Tongue (tissue), 2 donors: ENCODE data around the gene PLEKHG3. TPM values are rescaled to one million over a fixed set of nuclear protein-coding genes. Genes with fewer than 3 reads are reported as not detected.
"Not testable (repeated sequence)": the region's sequence is repeated elsewhere in the genome, so short reads cannot be mapped to it uniquely, and the experiment has no call there.

Experiments used
- DNase-seq: peaks from one replicate; pipeline ENCODE4 v3.0.0-alpha.2; 2015
- total RNA-seq: library from RNA; depleted of rRNA; stranded (reverse); fragments of >200 nt; gene quantifications from one replicate; pipeline ENCODE4 v1.2.3, GENCODE V29; 2014

The PLEKHG3 gene
- total RNA-seq, result 38.0 TPM

DNA sequence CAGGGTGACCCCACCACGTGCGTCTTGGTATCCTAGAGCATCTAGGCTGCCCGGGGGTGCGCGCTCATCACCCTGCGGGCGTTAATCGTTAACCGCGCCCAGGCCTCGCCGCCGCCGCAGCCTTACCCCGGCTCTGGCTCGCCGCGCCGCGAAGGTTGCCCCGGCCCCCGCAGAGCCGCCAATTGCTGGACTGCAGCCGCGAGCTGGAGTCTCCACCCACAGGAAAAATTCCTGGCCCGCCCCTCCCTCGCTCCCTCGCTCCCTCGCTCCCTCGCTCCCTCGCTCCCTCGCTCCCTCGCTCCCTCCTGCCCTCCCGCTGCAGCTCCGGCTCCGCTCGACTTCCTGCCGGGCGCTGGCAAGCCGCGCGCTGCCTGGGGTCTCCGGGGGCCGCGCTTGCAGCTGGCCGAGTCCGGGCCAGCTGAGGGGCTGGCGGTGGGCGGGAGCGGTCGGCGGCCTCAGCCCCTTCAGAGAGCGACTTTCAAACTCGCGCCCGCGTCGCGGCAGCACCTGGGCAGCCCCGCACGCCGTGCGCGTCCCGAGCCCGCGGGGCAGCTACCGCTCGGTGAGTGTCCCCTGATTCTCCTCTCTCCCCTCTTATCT is at the start of gene PLEKHG3:
Gene PLEKHG3 (plus strand): TSS at position 282 of the 600 bp plus-strand sequence. CDS start 23,208 bp downstream, outside the sequence.
- peak; percentile 90 for DNase-seq

DNA sequence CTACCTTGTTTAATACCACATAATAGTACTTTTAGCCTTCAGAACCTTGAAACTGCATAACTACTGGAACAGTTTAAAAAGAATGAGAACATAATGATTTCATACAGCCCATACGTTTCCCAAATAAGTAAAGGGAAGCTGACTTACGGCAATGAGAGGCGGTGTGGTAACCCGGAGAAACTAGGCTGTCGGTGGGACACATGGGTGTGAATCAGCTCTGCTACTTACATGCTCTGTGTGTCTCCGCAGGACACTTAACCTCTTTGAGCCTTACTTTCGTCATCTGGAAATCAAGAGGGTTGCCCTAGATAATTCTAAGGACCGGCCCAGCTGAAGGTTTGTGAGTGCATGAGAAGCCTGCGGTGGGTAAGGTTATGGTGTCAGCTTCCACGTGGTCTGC is 49.3 kb upstream of the PLEKHG3 start:
- no peak for DNase-seq

DNA sequence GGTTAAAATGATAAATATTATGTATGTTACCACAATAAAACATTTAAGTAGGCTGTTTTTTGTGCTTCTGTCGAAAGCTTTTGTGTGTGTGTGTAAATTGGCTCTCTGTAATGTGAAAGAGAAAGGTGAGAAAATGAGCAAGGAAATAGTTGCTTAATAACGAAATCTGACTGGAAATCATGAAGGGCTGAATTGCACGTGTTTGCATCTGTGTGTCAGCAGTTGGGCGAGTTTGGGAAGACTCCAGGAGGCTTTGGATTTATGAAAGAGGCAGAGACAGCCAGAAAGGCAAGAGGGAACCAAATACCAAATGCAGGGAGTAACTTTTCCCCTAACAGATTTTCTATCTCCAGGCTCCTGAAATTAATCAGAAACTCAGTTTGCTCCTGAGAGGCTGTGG is 47.2 kb upstream of the PLEKHG3 start:
- peak; percentile 69 for DNase-seq

- DNase-seq, result no peak
Observed at GRCh38 chr14:64658201-64658600, 46.0 kb upstream of the PLEKHG3 start.

GRCh38 chr14:64658700-64659264 is 45.4 kb upstream of the PLEKHG3 start:
- DNase-seq, result not testable (repeated sequence)

DNA sequence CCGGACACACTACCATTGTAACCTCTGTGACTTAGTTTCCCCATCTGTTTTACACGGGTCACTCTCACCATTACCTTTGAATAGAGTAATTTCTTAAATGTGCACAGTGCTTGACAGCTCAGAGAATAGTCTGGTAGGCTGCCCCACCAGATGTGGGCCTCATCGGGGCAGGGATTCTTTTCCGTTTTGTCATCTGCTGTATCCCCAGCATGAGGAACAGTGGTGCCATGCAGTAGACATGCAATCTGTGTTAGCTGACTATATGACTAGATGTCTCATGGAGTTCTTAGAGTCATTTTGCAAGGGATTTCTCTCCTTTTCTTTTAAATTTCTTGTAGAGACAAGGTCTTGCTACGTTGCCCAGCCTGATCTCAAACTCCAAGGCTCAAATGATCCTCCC is 44.9 kb upstream of the PLEKHG3 start:
- DNase-seq, result no peak

DNA sequence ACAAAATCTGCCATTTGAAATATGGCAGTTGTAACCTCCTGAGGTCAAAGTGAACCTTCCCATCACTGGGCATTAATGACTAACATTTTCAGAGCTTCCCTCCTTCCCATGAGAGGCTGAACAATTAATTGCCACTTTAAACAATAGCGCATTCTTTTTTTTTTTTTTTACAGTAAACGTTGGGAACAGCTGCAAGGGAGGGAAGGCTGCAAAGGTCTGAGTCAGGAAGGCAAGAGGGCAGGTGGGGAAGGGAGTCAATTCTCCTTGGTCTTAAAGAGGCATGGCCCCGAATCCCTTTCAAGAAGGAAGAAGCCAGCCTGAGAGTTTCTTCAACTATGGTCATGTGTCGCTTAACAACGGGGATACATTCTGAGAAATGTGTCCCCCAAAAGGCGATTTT is 41.0 kb upstream of the PLEKHG3 start:
- DNase-seq, result no peak

DNA sequence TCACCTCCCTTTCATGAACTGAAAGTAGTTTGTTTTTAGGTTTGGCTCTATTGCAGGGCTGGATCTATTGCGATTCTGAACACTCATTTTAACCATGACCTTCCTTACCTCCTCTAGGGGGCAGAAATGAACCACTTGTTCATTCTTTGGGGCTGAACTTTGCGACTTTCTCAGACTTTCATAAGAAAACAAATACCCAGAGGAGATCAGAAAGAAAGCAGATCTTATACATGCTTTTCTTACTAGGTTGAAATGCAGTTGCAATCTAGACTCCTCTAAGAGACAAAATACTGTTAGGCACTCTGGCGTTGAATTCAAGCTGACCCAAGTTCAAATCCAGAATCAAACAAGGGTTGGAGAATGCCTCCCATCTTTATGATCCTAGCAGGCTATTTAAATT is 32.6 kb upstream of the PLEKHG3 start:
- peak; percentile 89 for DNase-seq

DNA sequence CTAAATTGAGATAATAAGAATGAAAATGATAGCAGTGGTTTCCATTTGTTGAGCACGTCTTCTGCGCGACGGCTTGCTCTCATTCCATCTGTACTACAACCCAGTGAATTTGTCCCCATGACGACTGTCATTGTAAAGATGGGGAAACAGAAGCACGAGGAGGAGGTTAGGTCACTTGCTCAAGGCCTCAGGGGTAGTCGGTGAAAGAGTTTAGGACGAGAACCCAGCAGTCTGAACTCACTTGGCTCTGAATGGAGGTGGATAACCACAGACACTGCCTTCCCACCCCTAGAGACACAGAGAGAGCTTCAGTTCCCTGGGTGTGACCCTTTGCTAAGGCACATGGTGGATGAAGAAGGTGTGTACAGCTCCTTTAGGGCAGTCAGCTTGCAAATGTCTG is 30.9 kb upstream of the PLEKHG3 start:
- no peak for DNase-seq

DNA sequence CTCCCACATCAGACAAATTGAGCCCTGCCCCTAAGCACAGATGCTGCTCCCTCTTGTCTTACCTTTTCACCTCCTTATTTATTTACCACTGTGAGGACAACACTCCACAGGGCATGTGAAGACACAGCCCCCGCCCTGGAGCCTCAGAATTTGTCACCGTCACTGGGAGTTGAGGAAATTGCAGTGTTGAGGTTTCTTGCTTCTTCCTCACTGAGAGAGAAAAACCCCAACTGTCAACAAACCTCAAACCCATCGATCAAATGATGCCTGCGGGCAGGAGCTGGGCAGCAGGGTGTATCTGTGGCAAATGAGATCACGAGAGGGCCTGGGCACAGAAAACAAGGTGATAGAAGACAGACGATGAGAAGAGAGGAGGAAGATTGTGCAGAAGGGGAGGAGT is 30.5 kb upstream of the PLEKHG3 start:
- no peak for DNase-seq

DNA sequence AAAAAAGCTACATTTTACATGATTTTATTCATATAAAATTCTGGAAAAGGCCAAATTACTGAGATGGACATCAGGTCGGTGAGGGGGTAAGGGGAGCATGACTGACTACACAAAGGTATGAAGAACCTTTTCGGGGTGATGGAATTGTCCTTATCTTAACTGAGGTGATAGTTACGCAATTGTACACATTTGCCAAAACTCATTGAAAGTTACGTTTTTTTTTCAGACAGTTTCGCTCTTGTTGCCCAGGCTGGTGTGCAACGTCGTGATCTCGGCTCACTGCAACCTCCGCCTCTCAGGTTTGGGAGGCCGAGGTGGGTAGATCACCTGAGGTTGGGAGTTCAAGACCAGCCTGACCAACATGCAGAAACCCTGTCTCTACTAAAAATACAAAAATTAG is 29.4 kb upstream of the PLEKHG3 start:
- DNase-seq, result no peak

DNA sequence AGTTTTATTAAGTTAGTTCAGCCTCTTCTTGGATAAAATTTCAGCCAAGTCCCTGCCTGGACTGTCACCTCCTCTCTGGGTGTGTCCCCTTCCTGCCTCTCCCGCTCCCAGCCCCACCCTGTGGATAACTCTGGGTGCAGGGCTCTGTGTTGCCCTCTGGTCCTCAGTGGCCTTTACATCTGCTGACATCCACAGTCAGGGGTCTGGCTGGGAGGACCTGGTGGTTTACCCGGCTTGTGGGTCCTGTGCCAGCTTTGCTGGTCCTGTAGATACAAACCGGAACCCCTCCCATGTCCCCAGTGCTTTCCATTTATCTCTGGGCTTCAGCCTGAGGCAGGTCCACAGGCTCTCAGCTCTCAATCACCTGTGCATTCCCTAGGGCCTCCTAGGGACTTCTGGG is 28.9 kb upstream of the PLEKHG3 start:
- no peak for DNase-seq

DNA sequence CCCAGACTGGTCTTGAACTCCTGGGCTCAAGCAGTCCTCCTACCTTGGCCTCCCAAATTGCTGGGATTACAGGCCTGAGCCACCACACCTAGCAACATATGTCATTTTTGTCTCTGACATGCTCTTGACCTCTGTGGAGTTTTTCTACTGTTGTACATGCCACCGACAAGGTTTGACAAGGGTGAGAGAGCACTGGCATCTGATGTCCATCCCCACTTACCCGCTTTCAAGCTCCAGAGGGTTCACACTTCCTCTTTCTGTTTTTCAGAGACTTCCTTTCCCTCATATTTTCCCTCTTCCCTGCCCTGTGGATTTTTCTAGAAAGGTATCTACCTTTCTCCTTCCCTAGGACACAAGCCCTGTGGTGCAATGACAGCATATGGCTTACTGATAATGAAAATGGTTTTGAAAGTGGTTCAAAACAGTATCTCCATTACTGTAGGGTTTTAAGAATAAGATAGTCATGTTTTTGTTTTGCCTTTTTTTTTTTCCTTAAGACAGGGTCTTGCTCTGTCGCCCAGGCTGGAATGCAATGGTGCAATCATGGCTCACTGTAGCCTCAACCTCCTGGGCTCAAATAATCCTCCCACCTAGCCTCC is 27.7 kb upstream of the PLEKHG3 start:
- no peak for DNase-seq

GRCh38 chr14:64680013-64680713 is 24.1 kb upstream of the PLEKHG3 start:
- peak; percentile 45 for DNase-seq

- DNase-seq, result no peak
Observed at GRCh38 chr14:64680714-64681065, 23.5 kb upstream of the PLEKHG3 start.

- DNase-seq, result peak; percentile 93
Observed at GRCh38 chr14:64681796-64682710, 22.2 kb upstream of the PLEKHG3 start.

- DNase-seq, result no peak
Observed at GRCh38 chr14:64682843-64683242, 21.4 kb upstream of the PLEKHG3 start.

GRCh38 chr14:64683264-64683663 is 21.0 kb upstream of the PLEKHG3 start:
- no peak for DNase-seq

DNA sequence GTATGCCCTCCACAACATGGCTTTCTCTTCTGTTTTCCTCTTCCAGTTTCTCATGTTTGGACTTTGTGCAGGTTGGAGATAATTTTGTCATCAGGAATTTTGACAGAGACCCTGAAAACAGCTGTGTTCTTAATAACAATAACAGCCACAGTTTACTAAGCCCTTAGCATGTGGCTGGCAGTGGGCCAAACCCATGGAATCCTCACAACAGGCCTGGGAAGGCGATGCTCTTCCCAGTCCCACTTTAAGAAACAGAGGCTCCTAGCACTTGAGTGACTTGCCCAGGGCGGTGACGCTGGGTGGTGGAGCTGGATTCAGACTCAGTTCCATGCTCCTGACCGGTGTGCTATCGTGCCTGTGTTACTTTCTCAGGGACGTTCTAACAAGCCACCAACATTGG is 20.1 kb upstream of the PLEKHG3 start:
- peak; percentile 92 for DNase-seq

GRCh38 chr14:64685371-64686281 is 18.6 kb upstream of the PLEKHG3 start:
- peak; percentile 68 for DNase-seq

- DNase-seq, result no peak
Observed at GRCh38 chr14:64686282-64686615, 18.0 kb upstream of the PLEKHG3 start.
